DMS53 (cell line): ENCODE measurements around the gene ACTL10.
"Not testable (repeated sequence)": the region's sequence is repeated elsewhere in the genome, so short reads cannot be mapped to it uniquely, and the experiment has no call there.

Source experiments
- DNase-seq: peaks from one replicate; lab custom pipeline; 2025; lab: John Stamatoyannopoulos, UW

The ACTL10 gene

DNA sequence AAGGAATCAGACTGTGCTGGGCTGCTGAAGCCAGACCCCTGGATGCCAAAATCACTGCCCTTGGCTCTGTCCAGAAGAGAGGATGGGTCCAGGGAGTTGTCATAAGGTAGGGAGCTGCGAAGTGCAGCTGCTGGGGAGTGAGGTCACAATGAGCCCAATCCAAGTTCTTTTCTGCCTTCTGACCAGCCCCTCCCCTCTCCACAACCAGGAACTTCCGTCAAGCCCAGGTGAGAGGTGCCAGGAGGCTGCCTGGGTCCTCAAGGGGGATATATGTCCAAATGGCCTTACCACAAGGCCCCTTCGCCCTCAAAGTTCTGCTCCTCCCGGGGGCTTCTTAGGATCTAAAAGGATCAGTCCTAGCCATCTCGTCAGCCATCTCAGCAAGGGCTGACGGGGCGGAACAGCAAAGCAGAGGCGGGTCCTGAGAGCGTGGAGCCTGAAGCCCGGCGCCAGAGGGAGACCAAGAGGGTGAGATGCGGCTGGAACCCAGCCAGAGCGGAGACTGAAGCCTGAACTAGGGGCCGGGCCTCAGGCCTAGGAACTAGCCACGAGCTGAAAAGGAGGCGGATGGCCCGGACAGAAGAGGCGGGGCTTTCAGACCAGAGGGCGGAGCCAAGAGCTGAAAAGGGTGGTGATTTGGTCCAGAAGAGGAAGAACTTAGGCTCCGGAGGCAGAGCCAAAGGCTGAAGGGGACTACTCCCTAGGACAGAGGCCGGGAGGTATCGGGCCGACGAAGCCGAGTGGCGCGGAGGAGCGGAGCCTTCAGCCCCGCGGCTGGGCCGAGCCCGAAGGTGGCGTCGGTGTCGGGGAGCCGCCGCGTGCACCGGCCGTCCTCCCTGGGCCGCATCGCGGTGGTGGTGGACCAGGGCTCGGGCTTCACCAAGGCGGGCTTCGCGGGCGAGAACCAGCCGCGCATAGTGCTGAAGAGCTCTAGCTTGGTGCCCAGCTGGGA, at the start of gene ACTL10:
TSS of gene ACTL10 (plus strand) at position 651 of the 952 bp plus-strand sequence. CDS start 555 bp downstream, outside the sequence.
- peak; percentile 99 for DNase-seq

DNA sequence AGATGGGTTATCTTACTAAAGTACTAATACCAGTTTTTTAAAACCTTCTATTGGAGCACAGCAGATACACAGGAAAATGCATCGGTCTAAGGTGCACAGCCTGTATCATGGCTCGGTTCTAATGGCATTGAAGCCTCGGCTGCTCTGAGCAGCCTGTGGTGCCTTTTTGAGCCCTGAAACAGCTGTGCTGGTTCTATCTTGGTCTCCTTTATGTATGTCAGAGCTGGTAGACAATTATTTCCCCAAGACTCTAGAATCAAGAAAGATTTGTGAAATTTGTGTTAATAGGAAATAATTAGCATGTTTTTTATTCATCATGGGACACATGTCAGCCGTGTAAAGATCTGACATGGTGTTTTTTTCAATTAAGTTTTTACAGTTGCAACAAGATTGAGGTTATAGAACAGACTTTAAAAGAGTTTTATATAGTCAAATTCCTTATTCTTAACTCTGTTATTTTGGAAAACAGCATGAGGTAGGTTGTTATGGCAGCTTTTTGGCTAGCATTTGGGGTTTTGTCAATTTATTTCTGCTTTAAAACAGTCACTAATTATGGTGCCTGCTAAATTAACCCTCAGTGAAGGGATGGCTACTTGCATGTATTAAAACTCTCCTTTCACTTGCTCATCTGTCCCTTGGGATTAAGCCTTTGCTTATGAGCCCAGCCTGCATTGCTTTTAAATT, 44.9 kb upstream of the ACTL10 start:
- DNase-seq: no peak

DNA sequence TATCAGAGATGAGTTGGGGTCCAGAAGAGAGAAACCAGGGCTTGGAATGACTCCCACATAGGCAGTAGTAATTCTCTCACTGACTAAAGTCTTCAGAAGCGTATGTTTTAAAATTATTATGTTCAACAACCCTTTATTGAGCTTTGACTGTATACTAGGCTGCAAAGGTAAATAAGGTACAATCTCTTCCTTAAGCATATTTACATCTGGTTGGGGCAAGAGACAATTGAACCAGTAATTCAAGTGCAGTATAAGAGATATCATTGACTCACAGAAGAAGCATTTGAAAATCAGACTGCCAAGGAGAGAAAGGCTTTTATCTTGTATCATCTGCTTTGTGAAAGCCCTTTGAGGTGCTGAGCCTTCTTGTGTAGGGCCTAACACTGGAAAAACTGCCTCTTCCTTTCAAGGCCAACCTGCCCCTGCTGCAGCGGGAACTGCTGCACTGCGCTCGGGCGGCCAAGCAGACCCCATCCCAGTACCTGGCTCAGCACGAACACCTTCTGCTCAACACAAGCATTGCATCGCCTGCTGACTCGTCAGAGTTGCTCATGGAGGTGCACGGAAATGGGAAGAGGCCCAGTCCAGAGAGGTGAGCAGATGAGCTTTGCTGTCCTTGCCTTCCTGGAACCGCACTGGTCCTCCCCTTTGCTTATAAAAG, 43.9 kb upstream of the ACTL10 start:
- DNase-seq: no peak

DNA sequence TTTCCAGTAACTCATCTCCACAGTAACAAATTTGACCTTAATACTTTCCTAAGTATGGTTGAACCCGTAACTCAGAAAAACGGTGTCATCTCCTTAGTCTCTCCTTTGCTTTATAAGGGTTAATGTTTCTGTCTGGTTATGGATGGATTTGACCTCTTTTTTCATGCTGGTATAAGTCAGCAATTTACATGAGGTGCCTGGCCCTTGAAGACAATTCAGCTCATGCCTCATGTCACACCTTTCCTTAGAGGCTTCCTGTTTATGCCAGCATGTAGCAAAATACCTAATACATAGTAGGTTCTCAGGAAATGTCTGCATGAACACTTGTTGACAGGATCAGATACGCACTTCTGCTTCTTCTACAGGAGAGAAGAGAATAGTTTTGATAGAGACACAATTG, 42.3 kb upstream of the ACTL10 start:
- DNase-seq: no peak

DNA sequence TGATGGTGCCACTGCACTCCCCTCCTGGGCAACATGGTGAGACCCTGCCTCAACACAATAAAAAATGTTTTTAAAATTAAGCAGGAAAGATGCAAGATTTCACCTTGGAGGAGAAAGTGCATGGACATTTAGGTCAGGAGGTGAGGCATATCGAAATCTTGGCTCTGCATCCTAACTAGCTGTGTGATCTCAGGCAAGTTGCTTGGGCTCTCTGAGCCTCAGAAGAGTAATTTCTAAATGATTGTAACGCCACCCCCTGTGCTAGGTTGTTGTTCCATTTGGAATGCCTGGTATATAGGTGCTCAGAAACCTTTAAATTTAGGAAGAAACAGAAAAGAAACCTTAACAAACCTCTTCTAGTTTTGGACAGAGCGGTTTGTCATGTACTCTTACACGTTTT, 40.6 kb upstream of the ACTL10 start:
- no peak for DNase-seq

DNA sequence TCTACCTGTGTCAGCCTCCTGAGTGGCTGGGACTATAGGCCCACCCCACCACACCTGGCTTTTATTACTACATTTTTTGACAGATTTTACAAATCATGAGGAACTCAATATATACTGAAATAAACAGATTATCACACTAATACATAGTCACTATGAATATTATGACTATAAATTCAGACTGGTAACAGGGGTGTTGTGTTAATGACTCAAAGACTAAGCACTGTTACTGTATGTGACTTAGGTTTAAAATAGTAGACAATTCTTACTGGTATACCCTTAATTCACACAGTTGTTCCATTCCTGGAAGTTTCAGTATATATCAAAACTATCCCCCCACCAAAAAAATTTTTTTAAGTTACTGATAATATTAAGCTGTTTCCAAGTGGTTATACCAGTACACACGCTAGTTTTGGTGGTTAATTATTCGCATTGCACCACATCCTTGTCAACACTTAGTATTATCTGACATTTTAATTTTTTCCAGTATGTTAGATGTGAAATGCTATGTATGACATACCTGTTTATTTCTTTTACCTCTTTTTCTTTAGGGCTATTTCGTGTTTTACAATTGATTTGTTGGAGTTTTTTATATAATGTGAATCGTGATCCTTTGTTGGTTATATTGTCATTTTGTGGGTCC, 39.0 kb upstream of the ACTL10 start:
- no peak for DNase-seq

DNA sequence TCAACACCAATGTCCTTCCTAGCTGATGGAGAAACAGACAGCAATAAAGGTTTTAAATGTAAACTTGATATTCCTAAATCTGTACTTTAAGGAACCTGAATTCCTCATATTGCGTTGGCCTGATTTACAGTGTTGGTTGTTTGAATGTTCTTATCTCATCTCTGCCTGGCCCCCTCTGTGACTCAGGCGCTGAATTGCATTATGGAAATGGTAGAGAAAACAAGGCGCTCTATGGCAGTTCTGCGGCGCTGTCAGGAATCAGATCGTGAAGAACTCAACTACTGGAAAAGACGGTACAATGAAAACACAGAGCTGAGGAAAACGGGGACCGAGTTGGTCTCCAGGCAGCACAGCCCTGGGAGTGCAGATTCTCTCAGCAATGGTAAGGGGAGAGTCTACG, 37.2 kb upstream of the ACTL10 start:
- DNase-seq: no peak

DNA sequence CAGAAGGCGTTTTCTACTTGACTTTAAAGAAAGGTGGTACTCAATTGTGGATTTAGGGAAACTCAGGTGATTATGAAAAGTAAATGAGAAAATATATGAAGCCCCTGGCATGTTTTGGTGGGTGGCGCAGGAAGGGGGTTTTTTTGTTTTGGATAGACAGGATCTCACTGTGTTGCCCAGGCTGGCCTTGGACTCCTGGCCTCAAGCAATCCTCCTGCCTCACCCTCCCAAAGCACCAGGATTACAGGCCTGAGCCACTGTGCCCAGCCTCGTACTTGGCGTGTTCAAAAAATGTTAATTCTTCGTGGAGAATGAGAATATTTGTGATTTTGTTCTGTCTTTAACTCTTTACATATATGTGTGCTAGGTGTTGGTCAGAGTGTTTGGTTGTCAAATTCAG, 36.8 kb upstream of the ACTL10 start:
- no peak for DNase-seq

DNA sequence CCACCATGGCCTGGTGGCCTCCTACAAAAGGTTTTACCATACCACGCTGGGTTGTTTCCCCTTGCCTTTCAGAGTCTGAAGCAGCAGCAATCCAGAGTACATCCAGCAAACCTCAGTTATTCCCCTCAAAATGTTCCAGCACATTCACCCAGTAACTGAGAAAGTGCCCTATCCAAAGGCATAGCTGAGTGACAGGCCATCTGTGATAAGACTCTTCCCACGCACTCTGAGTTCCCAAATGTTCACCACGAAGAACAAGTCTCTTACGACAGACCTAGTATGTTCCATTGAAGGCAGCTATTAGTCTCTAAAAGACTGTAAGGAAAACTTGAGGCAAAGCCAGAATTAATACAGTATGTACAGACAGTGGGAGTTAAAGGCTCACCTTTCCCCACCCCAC, 36.2 kb upstream of the ACTL10 start:
- DNase-seq: no peak

DNA sequence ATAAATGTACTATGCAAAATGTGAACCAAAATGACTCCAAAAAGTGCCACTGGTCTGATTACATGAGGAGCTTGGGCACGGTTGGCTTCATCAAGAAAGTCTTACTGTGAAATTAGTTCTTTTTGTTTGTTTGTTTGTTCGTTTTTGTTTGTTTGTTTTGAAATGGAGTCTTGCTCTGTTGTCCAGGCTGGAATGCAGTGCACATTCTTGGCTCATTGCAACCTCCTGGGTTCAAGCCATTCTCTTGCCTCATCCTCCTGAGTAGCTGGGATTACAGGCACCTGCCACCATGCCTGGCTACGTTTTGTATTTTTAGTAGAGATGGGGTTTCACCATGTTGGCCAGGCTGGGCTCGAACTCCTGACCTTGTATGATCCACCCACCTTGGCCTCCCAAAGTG, 34.8 kb upstream of the ACTL10 start:
- DNase-seq: not testable (repeated sequence)

DNA sequence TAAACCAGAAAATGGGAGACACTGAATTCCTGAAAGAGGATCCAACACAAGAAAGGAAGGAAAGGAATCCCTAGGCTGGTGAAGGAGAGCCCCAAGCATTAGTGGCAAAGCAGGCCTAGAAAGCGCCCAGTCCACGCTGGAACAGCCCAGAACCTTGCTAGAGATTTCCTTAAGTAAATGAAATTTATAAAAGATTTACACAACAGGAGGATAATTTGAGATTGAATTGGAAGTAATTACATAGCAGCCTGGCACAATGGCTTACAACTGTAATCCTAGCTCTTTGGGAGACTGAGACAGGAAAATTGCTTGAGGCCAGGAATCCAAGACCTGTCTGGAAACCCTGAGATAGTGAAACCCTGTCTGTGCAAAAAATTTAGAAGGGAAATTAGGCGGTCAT, 31.4 kb upstream of the ACTL10 start:
- DNase-seq: no peak

DNA sequence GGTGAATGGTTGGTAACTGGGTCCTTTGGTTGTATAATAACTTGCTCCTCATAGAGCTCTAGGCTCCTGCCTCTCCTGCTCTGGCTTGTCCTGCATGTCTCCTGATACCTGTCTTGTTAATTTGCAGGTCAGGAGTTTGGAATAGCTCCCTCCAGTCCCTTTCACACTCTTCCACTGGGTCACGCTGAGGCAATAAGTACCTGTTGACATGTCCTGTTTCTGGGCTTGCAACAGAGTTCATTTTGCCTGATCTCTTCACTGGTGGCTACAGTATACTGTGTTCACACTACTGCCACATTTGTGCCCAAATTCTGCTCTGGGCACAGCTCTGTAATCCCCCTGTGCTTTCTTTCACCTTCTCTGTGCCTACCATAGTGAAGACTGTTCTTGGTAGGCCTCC, 30.0 kb upstream of the ACTL10 start:
- no peak for DNase-seq

DNA sequence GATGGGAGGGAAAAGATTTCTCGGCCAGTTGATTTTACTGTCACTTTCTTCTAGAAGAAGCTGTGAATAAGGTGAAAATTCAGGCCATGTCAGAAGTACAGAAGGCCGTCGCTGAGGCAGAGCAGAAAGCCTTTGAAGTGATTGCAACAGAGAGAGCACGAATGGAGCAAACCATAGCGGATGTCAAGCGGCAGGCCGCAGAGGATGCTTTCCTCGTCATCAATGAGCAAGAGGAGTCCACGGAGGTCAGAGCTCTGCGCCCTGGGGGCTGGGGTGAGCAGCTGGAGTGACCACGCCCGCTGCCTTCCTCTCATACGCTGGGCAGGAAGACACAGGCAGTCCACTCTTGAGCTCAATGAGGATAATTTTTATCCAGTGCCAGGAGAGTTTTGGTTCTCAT, 26.5 kb upstream of the ACTL10 start:
- no peak for DNase-seq

DNA sequence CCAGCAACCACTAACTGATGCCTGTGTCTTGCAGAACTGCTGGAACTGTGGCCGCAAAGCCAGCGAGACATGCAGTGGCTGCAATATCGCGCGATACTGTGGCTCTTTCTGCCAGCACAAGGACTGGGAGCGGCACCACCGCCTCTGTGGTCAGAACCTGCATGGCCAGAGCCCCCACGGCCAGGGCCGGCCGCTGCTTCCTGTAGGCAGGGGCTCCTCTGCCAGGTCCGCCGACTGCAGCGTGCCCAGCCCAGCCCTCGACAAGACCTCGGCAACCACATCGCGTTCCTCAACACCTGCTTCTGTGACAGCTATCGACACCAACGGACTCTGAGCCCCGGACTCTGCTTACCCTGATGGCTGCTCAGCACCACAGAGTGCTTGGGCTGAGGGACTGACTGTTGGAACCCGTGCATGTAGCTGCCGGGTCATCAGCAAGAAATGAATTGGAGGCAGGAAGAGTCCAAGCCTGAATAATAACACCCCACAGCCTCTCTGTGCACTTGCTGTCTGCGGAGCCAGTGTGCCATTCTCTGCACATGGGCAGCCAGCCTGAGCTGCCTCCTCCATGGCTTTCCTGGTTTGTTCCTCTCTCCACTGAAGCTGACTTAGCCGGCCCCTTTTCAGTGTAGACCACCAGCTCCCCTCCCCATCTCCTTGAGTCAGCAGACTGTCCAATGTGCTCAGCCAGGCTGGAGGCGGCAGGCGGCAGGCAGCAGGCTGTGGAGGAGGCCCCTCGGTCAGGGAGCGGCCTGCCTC, 22.3 kb upstream of the ACTL10 start:
- no peak for DNase-seq

DNA sequence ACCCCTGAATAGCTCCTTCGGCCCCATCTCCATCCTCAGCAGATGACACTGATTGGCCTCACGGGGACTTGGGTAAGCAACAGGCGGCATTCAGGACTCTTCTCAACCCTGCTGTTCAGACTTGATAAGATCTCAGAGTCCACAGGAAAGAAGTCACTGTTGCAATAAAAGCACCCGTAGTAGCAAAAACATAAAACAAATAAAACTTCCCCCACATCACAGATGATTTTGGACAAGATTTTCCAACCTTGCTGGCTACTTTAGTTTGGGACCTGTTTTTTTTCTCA, 21.7 kb upstream of the ACTL10 start:
- DNase-seq: no peak

DNA sequence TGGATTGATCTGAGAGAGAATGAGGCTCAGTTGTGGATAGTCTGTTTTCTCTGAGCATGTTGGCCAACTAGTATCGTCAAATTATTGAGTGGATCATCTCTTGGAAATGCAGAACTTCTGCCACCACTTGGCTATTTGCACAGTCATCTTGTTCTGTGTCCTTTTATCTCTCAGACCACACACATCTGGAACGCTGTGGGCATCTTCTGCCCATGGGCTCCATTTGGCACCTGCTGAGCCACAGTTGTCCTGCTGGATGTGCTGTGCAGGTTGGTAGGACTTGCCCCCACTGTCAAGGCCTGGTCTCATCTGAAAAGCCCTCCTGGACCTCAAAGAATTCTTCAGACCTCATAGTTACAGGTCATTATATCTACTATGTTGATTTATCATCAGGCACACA, 21.3 kb upstream of the ACTL10 start:
- no peak for DNase-seq

DNA sequence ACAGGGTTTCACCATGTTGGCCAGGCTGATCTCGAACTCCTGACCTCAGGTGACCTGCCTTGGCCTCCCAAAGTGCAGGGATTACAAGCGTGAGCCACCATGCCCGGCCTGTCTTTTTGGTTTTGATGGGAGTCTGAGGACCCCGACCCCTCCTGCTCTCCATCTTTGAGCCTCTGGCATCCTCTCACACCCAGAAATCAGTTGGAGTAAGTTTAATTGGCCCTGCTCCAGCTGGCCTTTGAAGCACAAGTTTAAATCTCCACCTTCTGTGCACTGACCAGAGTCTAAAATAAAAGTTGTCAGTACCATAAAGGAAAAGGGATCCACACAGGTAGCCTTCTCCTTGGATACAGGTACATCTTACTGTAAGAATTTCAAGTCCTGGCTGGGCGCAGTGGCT, 20.6 kb upstream of the ACTL10 start:
- no peak for DNase-seq

DNA sequence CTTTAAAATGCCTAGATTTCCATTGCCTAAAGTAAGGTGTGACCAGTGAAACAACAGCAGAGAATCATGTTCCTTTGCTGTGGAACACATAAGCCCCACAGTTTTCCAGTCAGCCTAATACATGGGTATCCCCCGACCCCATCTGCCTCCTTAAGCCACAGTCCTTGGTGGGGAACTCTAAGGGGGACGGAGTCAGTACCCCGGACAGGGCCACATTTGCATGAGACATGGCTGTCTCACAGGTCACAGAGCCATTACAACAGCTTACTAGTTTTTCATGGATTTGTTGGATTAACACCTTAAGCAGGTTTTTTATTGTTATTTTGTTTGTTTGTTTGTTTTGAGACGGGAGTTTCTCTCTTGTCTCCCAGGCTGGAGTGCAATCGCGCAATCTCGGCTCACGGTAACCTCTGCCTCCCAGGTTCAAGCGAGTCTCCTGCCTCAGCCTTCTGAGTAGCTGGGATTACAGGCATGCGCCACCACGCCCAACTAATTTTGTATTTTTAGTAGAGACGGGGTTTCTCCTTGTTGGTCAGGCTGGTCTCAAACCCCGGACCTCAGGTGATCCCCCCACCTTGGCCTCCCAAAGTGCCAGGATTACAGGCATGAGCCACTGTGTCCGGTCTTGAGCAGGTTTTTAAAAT, 19.7 kb upstream of the ACTL10 start:
- peak; percentile 28 for DNase-seq

DNA sequence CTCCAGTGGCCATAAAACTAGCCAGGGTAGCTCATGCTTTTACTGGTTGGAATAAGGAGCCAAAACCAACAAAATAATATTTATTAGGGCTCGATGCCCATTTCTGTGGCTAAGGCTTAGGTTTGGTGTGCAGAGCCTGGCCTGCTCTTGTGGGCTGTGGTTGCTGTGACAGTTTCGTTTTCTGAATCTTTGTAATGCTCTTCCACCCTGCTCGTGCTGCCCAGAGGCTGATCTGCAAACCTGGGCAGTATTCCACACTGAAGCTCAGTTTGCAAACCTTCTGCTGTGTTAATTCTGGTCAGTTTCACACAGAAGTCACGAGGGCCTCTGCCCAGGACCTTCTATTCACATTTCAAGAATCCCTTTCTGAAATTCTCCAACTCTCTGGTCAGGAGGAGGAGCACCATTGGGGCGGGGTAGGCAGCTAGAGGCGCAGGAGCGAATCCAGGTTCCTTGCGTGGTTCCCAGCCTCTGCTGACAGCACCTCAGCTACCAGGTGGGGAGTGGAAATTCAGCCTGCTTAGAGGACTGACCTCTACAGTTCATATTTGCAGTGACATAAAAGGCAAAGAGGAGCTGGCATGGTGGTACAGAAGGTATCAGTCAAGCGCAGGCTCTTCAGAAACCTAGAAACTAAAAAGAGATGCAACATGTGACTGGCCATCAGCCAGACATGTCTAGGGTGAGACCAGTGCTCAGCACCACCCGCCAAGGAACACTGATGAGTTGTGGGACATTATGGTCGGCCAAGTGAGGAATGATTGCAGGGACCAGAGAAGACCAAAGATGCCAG, 18.9 kb upstream of the ACTL10 start:
- DNase-seq: peak; percentile 56

DNA sequence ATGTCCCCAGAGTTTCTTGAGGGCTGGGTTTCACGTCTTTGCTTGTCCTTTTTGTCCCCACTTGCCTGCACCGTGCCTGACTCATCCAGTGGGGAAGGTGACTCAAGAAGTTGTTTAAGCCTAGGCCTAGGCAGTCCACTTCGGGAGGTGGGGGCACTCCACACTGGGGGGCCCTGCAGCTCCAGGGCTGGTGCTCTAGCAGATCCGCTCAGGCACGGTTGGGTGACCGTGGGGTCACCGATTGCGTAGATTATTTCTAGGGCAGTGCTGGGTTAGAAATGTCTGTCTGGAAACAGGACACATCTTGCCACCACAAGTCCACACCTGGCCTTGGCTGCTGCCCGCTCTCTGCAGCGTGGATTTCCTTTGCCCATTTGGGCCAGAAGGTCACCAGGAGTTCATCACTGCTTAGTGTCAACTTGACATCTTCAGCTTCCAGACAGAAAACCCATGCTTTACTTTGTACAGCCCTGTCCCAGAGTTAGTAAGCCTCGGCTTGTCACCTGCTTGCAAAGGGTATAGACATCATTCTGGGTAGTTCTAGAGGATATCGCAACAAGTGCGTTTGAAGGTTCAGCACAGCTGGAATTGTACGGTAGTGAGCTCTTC, 18.2 kb upstream of the ACTL10 start:
- peak; percentile 81 for DNase-seq
